A673 (cell line): ENCODE data around the gene SLC39A12. TPM values are rescaled to one million over a fixed set of nuclear protein-coding genes. Genes with fewer than 3 reads are reported as not detected.

Experiments
- Bru-seq: library from RNA; stranded (reverse); fragments of 400-500 nt; gene quantifications from one replicate; lab custom pipeline; 2021; lab: Mats Ljungman, UMichigan
- BruChase-seq, 2 experiments: library from RNA; stranded (reverse); fragments of 400-500 nt; gene quantifications; one replicate each; lab custom pipeline; 2021; lab: Mats Ljungman, UMichigan
- BruUV-seq: library from RNA; stranded (reverse); fragments of 400-500 nt; replicated peaks from 2 replicates; lab custom pipeline; 2021; lab: Mats Ljungman, UMichigan
- CTCF ChIA-PET: fragments of 300-600 bp; sonication (Branson Sonifier 250); formaldehyde crosslinking; loops from one replicate; lab custom pipeline; 2022; ENCODE audit warnings: antibody characterized with exemption; lab: Charles Lee
- POLR2A ChIA-PET: fragments of 300-600 bp; sonication (Branson Sonifier 250); formaldehyde crosslinking; loops from one replicate; lab custom pipeline; 2022; ENCODE audit warnings: antibody characterized with exemption; ENCODE audit not compliant: low non-redundant PET; lab: Charles Lee
- DNase-seq: peaks from one replicate; pipeline ENCODE4 v3.0.0-alpha.2; 2015; ENCODE audit warnings: low spot score
- H3K27ac ChIP-seq: fragments of 200-600 bp; sonication (generic); 2 replicates; pipeline ENCODE4 v1.5.1; 2016; ENCODE audit warnings: mixed run types, low read depth, mild to moderate bottlenecking, mixed read lengths, antibody characterized with exemption, low read length; ENCODE audit not compliant: poor library complexity, severe bottlenecking
- H3K27me3 ChIP-seq: fragments of 200-600 bp; sonication (generic); replicated peaks from 2 replicates; pipeline ENCODE4 v1.6.1; 2017; ENCODE audit warnings: mixed run types, low read depth, mild to moderate bottlenecking, mixed read lengths, antibody characterized with exemption, low read length; ENCODE audit not compliant: insufficient read depth, poor library complexity
- H3K36me3 ChIP-seq: fragments of 200-600 bp; sonication (generic); 2 replicates; pipeline ENCODE4 v1.6.1; 2016; ENCODE audit warnings: mixed run types, mild to moderate bottlenecking, mixed read lengths, antibody characterized with exemption, low read length; ENCODE audit not compliant: insufficient read depth, poor library complexity, severe bottlenecking
- H3K4me1 ChIP-seq: fragments of 200-600 bp; sonication (generic); 2 replicates; pipeline ENCODE4 v1.6.1; 2017; ENCODE audit warnings: mixed run types, mild to moderate bottlenecking, mixed read lengths, antibody characterized with exemption, low read length; ENCODE audit not compliant: insufficient read depth, poor library complexity, severe bottlenecking
- H3K4me3 ChIP-seq: fragments of 200-600 bp; sonication (generic); 2 replicates; pipeline ENCODE4 v1.5.1; 2016; ENCODE audit warnings: low read depth, mixed run types, mild to moderate bottlenecking, mixed read lengths, low read length; ENCODE audit not compliant: poor library complexity, severe bottlenecking
- H3K9me3 ChIP-seq: fragments of 200-600 bp; sonication (generic); 2 replicates; pipeline ENCODE4 v1.6.1; 2016; ENCODE audit warnings: mixed run types, low read depth, mild to moderate bottlenecking, mixed read lengths, antibody characterized with exemption, low read length; ENCODE audit not compliant: poor library complexity, severe bottlenecking
- EZH2 ChIP-seq: fragments of 200-600 bp; sonication (generic); IDR thresholded peaks from 2 replicates; pipeline ENCODE4 v1.6.1; 2017; ENCODE audit warnings: borderline replicate concordance, low read depth, mild to moderate bottlenecking, mixed read lengths, antibody characterized with exemption, low read length; ENCODE audit not compliant: poor library complexity, severe bottlenecking
- intact Hi-C: fragments of 100-400 bp; cut with micrococcal nuclease; formaldehyde crosslinking; loops from one replicate; pipeline ENCODE4 v1.10.0; 2022; ENCODE audit not compliant: unreplicated experiment
- long read RNA-seq: library from polyadenylated mRNA; stranded (forward); transcript quantifications from one replicate; pipeline ENCODE4 v2.0.0, GENCODE V29; 2022
- total RNA-seq: library from RNA; stranded (reverse); gene quantifications from 2 replicates; pipeline ENCODE4 v1.2.3, GENCODE V29; 2021
- TF ChIP-seq, protein P1 (sequence below): fragments of 300-800, 200-600 bp; sonication (generic); conservative IDR thresholded peaks from 2 replicates; pipeline ENCODE4 v1.5.1; 2017; ENCODE audit warnings: low read depth, mild to moderate bottlenecking, antibody characterized with exemption, low read length, moderate library complexity, mixed read lengths

Gene SLC39A12
- total RNA-seq (not detected in 2 replicates), Bru-seq, nascent RNA (percentile 4 among the genes with signal in this experiment), BruChase-seq, experiment 1, labeled RNA remaining after a 2-hour chase (percentile 6 among the genes with signal in this experiment), BruChase-seq, experiment 2, labeled RNA remaining after a 6-hour chase (percentile 7 among the genes with signal in this experiment)
- long read RNA-seq = 0 reads

DNA sequence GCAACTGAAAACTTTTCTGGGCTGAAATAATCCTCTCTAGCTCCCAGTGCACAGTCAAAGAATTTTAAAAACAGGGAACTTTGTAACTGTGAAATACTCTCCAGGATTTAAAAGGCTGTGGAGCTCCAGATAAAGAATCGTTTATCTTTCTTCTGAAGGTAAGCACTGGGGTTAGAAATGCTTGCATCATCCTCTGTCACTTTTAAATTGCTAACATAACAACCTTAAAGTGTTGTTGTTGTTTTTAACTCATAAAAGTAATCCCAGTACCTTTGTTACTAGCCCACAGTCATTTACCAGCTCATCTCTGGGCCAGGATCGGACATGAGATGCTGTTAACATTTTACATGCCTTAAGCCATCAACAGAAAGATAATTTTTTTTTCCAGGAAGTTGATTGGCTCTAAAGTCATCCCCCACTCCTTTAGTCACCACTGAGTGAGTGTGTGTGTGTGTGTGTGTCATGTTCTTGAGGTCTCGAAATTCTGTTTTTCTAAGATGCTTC is at the start of gene SLC39A12:
SLC39A12 (plus strand) TSS at position 51 of the 504 bp plus-strand sequence. CDS start 1,359 bp downstream, outside the sequence.
- Histone ChIP-seq H3K27me3 (no peaks in the 10 kb centered on the region), H3K36me3 (no peaks in the 10 kb centered on the region), H3K4me1 (peaks cover 4% of the 10 kb centered on the region), H3K4me3 (no peak within 1 kb of the TSS), H3K9me3 (no peaks in the 10 kb centered on the region), H3K27ac (no peak within 1 kb of the TSS)
- no TSS peak for BruUV-seq
- ChIA-PET CTCF (no interaction called here), POLR2A (no interaction called here)
- intact Hi-C loops = no loop called here
- TF ChIP-seq, protein P1, sequence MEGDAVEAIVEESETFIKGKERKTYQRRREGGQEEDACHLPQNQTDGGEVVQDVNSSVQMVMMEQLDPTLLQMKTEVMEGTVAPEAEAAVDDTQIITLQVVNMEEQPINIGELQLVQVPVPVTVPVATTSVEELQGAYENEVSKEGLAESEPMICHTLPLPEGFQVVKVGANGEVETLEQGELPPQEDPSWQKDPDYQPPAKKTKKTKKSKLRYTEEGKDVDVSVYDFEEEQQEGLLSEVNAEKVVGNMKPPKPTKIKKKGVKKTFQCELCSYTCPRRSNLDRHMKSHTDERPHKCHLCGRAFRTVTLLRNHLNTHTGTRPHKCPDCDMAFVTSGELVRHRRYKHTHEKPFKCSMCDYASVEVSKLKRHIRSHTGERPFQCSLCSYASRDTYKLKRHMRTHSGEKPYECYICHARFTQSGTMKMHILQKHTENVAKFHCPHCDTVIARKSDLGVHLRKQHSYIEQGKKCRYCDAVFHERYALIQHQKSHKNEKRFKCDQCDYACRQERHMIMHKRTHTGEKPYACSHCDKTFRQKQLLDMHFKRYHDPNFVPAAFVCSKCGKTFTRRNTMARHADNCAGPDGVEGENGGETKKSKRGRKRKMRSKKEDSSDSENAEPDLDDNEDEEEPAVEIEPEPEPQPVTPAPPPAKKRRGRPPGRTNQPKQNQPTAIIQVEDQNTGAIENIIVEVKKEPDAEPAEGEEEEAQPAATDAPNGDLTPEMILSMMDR = no peak
- no peak for TF ChIP-seq EZH2
- no peak for DNase-seq

DNA sequence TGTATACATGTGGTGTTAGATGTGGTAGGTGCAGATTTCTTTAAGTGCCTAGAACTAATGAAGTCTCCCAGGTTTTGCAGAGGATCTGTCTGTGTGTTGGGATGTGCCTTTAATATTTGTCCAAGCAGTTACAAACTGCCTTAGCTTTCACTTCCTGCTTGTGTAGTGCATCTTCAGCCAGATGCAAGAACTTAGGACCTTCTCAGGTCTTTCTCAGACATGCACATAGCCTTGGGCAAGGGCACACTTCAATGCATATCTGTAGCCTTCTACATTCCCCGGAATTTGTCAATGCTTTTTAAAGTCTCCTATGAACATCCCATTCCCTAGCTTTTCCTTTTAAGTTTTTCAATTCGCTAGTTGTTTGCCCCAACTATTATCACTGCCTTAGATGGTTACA is 47.2 kb upstream of the SLC39A12 start:
- no TSS peak for BruUV-seq
- Histone ChIP-seq H3K36me3 (no peaks in the 10 kb centered on the region), H3K9me3 (no peaks in the 10 kb centered on the region), H3K4me3 (no peak overlapping the region), H3K27ac (no peak overlapping the region), H3K27me3 (no peaks in the 10 kb centered on the region), H3K4me1 (peaks cover 3% of the 10 kb centered on the region)
- ChIA-PET CTCF (no interaction called here), POLR2A (no interaction called here)
- intact Hi-C loops = no loop called here
- no peak for DNase-seq
- TF ChIP-seq EZH2 = no peak
- TF ChIP-seq, protein P1 = no peak

DNA sequence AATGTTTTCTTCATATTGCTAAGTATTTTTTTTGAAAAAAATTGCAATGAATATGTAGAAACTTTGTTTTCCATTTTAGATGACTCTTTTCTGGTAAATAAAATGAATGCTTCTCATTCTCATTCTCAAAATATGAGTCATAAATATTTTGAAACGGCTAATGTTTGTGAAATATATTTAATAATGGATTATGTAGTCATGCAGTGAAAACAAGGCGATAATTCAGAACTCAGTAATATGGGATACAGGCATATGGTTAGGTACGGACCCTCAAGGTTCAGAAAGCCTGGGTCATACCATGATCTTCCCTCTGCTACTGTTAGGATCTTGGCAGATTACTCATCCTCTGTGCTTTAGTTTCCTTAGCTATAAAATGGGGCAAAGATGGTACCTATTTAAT is 46.2 kb upstream of the SLC39A12 start:
- H3K36me3 ChIP-seq = no peaks in the 10 kb centered on the region
- no peaks in the 10 kb centered on the region for H3K9me3 ChIP-seq
- no peak for DNase-seq
- H3K4me3 ChIP-seq = no peak overlapping the region
- POLR2A ChIA-PET = no interaction called here
- no peaks in the 10 kb centered on the region for H3K27me3 ChIP-seq
- no peak for TF ChIP-seq EZH2
- TF ChIP-seq, protein P1 = no peak
- peaks cover 3% of the 10 kb centered on the region for H3K4me1 ChIP-seq
- CTCF ChIA-PET = no interaction called here
- intact Hi-C loops = no loop called here
- BruUV-seq = no TSS peak
- H3K27ac ChIP-seq = no peak overlapping the region
